Neural cell (in vitro differentiated cells): ENCODE data around the gene IGFBP2. TPM values are rescaled to one million over a fixed set of nuclear protein-coding genes. Genes with fewer than 3 reads are reported as not detected.

Experiments used
- H2AFZ ChIP-seq: fragments of 200-600, 300-800 bp; sonication (generic), shearing (Covaris generic); 2 replicates; pipeline ENCODE4 v1.6.0; 2014; ENCODE audit warnings: low read depth, mild to moderate bottlenecking, antibody characterized with exemption, low read length, moderate library complexity
- H3F3A ChIP-seq: fragments of 200-600 bp; shearing (Covaris generic); 2 replicates; pipeline ENCODE4 v1.6.1; 2016; ENCODE audit warnings: mild to moderate bottlenecking, moderate library complexity, mixed read lengths, antibody characterized with exemption, low read length; ENCODE audit not compliant: insufficient read depth, poor library complexity, severe bottlenecking
- H3K27ac ChIP-seq: fragments of 200-600, 300-800 bp; sonication (generic), shearing (Covaris generic); 2 replicates; pipeline ENCODE4 v1.5.1; 2014; ENCODE audit warnings: mild to moderate bottlenecking, low read length, moderate library complexity
- H3K27me3 ChIP-seq: fragments of 300-800, 200-600 bp; sonication (generic), shearing (Covaris generic); 2 replicates; pipeline ENCODE4 v1.6.0; 2014; ENCODE audit warnings: mild to moderate bottlenecking, low read depth, low read length, moderate library complexity; ENCODE audit not compliant: insufficient read depth
- H3K36me3 ChIP-seq: fragments of 300-800, 200-600 bp; sonication (generic), shearing (Covaris generic); 2 replicates; pipeline ENCODE4 v1.5.1; 2014; ENCODE audit warnings: mild to moderate bottlenecking, antibody characterized with exemption, low read length, moderate library complexity; ENCODE audit not compliant: insufficient read depth
- H3K4me2 ChIP-seq: fragments of 300-800, 200-600 bp; sonication (generic), shearing (Covaris generic); 2 replicates; pipeline ENCODE4 v1.6.0; 2014; ENCODE audit warnings: mild to moderate bottlenecking, low read length
- H3K4me3 ChIP-seq: fragments of 300-800, 200-600 bp; sonication (generic), shearing (Covaris generic); 2 replicates; pipeline ENCODE4 v1.5.1; 2014; ENCODE audit warnings: mild to moderate bottlenecking, low read length, moderate library complexity
- H3K79me2 ChIP-seq: fragments of 200-600 bp; shearing (Covaris generic); replicated peaks from 2 replicates; pipeline ENCODE4 v1.6.0; 2014; ENCODE audit warnings: mild to moderate bottlenecking, low read length, moderate library complexity; ENCODE audit not compliant: insufficient read depth
- H3K9ac ChIP-seq: fragments of 300-800, 200-600 bp; sonication (generic), shearing (Covaris generic); 2 replicates; pipeline ENCODE4 v1.6.1; 2016; ENCODE audit warnings: mild to moderate bottlenecking, low read length, mixed read lengths
- H3K9me2 ChIP-seq: fragments of 200-600 bp; shearing (Covaris generic); 2 replicates; pipeline ENCODE4 v1.6.1; 2016; ENCODE audit warnings: mild to moderate bottlenecking, low read length, mixed read lengths; ENCODE audit not compliant: insufficient read depth
- H3K9me3 ChIP-seq: fragments of 200-600, 300-800 bp; sonication (generic), shearing (Covaris generic); 2 replicates; pipeline ENCODE4 v1.6.1; 2016; ENCODE audit warnings: mild to moderate bottlenecking, mixed run types, low read length, moderate library complexity, mixed read lengths
- H4K20me1 ChIP-seq: fragments of 200-600 bp; shearing (Covaris generic); 2 replicates; pipeline ENCODE4 v1.6.1; 2016; ENCODE audit warnings: mild to moderate bottlenecking, mixed run types; ENCODE audit not compliant: insufficient read depth
- CTCF ChIP-seq: fragments of 450-650 bp; IDR thresholded peaks from 2 replicates; pipeline ENCODE4 v1.5.1; 2014; ENCODE audit warnings: antibody characterized with exemption, mild to moderate bottlenecking, moderate library complexity; ENCODE audit not compliant: poor library complexity, severe bottlenecking
- EP300 ChIP-seq: fragments of 450-650 bp; conservative IDR thresholded peaks from 2 replicates; pipeline ENCODE4 v1.6.1; 2014; ENCODE audit warnings: antibody characterized with exemption, mild to moderate bottlenecking, moderate library complexity; ENCODE audit not compliant: poor library complexity, severe bottlenecking
- EZH2 ChIP-seq: fragments of 200-600, 300-800 bp; shearing (Covaris generic), sonication (generic); IDR thresholded peaks from 2 replicates; pipeline ENCODE4 v1.6.1; 2014; ENCODE audit warnings: antibody characterized with exemption, low read length, borderline replicate concordance, mild to moderate bottlenecking; ENCODE audit not compliant: insufficient read depth, poor library complexity, severe bottlenecking
- MXI1 ChIP-seq: fragments of 450-650 bp; conservative IDR thresholded peaks from 2 replicates; pipeline ENCODE4 v1.6.1; 2014; ENCODE audit warnings: antibody characterized with exemption, mild to moderate bottlenecking; ENCODE audit not compliant: poor library complexity, severe bottlenecking
- POLR2AphosphoS5 ChIP-seq: IDR thresholded peaks from 2 replicates; pipeline ENCODE4 v1.6.1; 2012
- RAD21 ChIP-seq: fragments of 450-650 bp; conservative IDR thresholded peaks from 2 replicates; pipeline ENCODE4 v1.6.1; 2014; ENCODE audit warnings: antibody characterized with exemption, mild to moderate bottlenecking, moderate library complexity
- REST ChIP-seq: IDR thresholded peaks from 2 replicates; pipeline ENCODE4 v1.6.1; 2012; ENCODE audit warnings: borderline replicate concordance
- SMC3 ChIP-seq: fragments of 450-650 bp; conservative IDR thresholded peaks from 2 replicates; pipeline ENCODE4 v1.6.1; 2014; ENCODE audit warnings: antibody characterized with exemption, mild to moderate bottlenecking, moderate library complexity; ENCODE audit not compliant: poor library complexity
- TAF1 ChIP-seq: IDR thresholded peaks from 2 replicates; pipeline ENCODE4 v1.6.1; 2012; ENCODE audit warnings: low read depth
- polyA plus RNA-seq: library from polyadenylated mRNA; depleted of rRNA; stranded (reverse); fragments of >200 nt; gene quantifications from 2 replicates; pipeline ENCODE4 v1.2.3, GENCODE V29; 2014

IGFBP2 gene
- polyA plus RNA-seq, 1 donor from 2014 or later: 150 TPM

GRCh38 chr2:216619411-216620393, 13.5 kb upstream of the IGFBP2 start:
- Histone ChIP-seq H3F3A (no peaks in the 10 kb centered on the region), H3K9me2 (no peaks in the 10 kb centered on the region), H3K79me2 (no peaks in the 10 kb centered on the region), H2AFZ (no peak overlapping the region), H3K9me3 (no peaks in the 10 kb centered on the region), H3K27ac (peak overlapping the region; percentile 18), H4K20me1 (no peaks in the 10 kb centered on the region), H3K4me2 (no peak overlapping the region), H3K4me3 (no peak overlapping the region), H3K36me3 (no peaks in the 10 kb centered on the region), H3K27me3 (no peaks in the 10 kb centered on the region), H3K9ac (peak overlapping the region; percentile 13)
- TF ChIP-seq RAD21: no peak
- TF ChIP-seq POLR2AphosphoS5: no peak
- TF ChIP-seq MXI1: no peak
- no peak for TF ChIP-seq CTCF
- TF ChIP-seq TAF1: no peak
- TF ChIP-seq REST: no peak
- no peak for TF ChIP-seq EZH2
- TF ChIP-seq EP300: no peak
- TF ChIP-seq SMC3: no peak

DNA sequence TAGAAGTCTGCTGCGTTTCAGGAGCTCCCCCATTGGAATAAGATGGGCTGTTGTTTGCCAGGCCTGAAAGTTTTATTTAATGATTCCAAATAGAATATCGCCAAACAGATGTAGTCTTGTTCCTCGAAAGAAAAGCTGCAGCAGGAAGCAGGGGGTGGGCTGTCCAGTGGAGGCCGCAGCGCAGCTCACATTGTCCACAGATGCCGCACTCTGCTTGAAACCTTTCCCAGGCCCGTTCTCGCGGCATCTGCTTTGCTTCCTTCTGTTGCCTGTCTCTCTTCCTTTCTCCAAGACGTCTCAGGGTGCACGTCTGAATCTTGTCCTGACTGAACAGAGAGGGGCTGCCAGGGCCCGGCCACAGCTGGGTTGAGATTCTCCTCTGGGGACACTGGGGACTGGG, 12.4 kb upstream of the IGFBP2 start:
- Histone ChIP-seq H3K36me3 (no peaks in the 10 kb centered on the region), H3K9me3 (no peaks in the 10 kb centered on the region), H3K9ac (no peak overlapping the region), H2AFZ (no peak overlapping the region), H3K9me2 (no peaks in the 10 kb centered on the region), H4K20me1 (no peaks in the 10 kb centered on the region), H3K79me2 (no peaks in the 10 kb centered on the region), H3K27me3 (no peaks in the 10 kb centered on the region), H3F3A (no peaks in the 10 kb centered on the region), H3K4me2 (no peak overlapping the region), H3K4me3 (no peak overlapping the region), H3K27ac (no peak overlapping the region)
- TF ChIP-seq RAD21 (no peak), SMC3 (no peak), MXI1 (no peak), REST (no peak), TAF1 (no peak), EZH2 (no peak), EP300 (no peak), POLR2AphosphoS5 (no peak), CTCF (no peak)
